Calu3 (cell line): ENCODE data around the gene STOM. TPM values are rescaled to one million over a fixed set of nuclear protein-coding genes. Genes with fewer than 3 reads are reported as not detected.

Experiments used
- BruUV-seq: library from RNA; stranded (reverse); fragments of 400-500 nt; replicated peaks from 2 replicates; lab custom pipeline; 2021; lab: Mats Ljungman, UMichigan
- CTCF ChIA-PET: fragments of 300-600 bp; sonication (Branson Sonifier 250); formaldehyde crosslinking; loops from one replicate; lab custom pipeline; 2022; ENCODE audit warnings: antibody characterized with exemption; lab: Charles Lee
- DNase-seq: peaks from one replicate; pipeline ENCODE4 v3.0.0; 2022
- H3K27ac Mint-ChIP-seq: one replicate; pipeline ENCODE4 v1.8.0; 2022; ENCODE audit warnings: mixed read lengths; ENCODE audit not compliant: unreplicated experiment
- H3K27me3 Mint-ChIP-seq: one replicate; pipeline ENCODE4 v1.8.0; 2022; ENCODE audit warnings: mixed read lengths; ENCODE audit not compliant: unreplicated experiment
- H3K36me3 Mint-ChIP-seq: one replicate; pipeline ENCODE4 v1.8.0; 2022; ENCODE audit warnings: mild to moderate bottlenecking, moderate library complexity, mixed read lengths; ENCODE audit not compliant: insufficient read depth, unreplicated experiment
- H3K4me1 Mint-ChIP-seq: one replicate; pipeline ENCODE4 v1.8.0; 2022; ENCODE audit warnings: mild to moderate bottlenecking, low read depth, mixed read lengths; ENCODE audit not compliant: unreplicated experiment
- H3K4me3 Mint-ChIP-seq: one replicate; pipeline ENCODE4 v1.8.0; 2022; ENCODE audit warnings: mild to moderate bottlenecking, low read depth, moderate library complexity, mixed read lengths; ENCODE audit not compliant: unreplicated experiment
- H3K9me3 Mint-ChIP-seq: one replicate; pipeline ENCODE4 v1.8.0; 2022; ENCODE audit warnings: low read depth, mixed read lengths; ENCODE audit not compliant: unreplicated experiment
- intact Hi-C: fragments of 100-400 bp; cut with micrococcal nuclease; formaldehyde crosslinking; loops from one replicate; pipeline ENCODE4 v1.10.0; 2022; ENCODE audit not compliant: unreplicated experiment
- total RNA-seq: library from RNA; stranded (reverse); gene quantifications from 2 replicates; pipeline ENCODE4 v1.2.3, GENCODE V29; 2022
- TF ChIP-seq, protein P1 (sequence below): fragments of 200-600 bp; IDR thresholded peaks from one replicate; pipeline ENCODE4 v1.8.0; 2022; ENCODE audit warnings: antibody characterized with exemption; ENCODE audit not compliant: unreplicated experiment

Gene STOM
- total RNA-seq, 1 experiment from 2014 or later: 25.5 TPM

DNA sequence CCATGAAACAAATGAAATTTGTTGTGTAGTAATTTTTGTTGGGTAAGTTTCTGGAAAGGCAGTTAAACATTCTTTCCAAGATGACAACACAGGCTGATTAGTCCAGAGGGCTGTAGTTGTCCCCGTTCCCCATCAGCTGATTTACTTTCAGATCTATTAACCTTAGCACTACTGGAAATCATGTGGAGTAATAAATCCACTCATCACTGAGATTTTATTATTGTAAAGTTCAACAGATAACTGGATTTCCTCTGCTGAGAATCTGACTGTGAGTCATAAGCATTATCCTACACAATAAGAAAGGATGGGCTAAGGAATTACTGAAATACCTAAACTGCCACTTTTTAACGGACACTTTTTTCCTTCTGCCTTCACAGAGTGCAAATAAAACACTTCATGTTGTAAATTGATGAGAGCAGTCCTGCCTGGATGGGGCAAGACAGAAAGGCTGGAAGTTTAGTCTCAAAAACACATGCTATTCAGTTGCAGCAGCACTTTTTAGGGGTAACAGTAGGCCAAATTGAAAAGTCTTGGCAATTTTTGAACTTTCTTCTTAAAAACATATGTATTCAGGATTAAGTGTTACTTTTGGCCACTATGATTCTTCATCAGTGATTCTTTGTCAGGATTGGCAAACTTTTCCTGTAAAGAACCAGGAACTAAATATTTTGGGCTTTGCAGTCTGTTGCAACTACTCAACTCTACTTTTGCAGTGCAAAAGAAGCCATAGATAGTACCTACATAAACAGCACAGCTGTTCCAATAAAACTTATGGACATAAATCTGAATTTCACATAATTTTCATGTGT is 7.0 kb downstream of the STOM start:
- intact Hi-C loops: no loop called here
- no peak overlapping the region for H3K4me3 Mint-ChIP-seq
- H3K36me3 Mint-ChIP-seq: no peaks in the 10 kb centered on the region
- H3K27me3 Mint-ChIP-seq: no peaks in the 10 kb centered on the region
- H3K4me1 Mint-ChIP-seq: peaks cover 10% of the 10 kb centered on the region
- no peak overlapping the region for H3K27ac Mint-ChIP-seq
- CTCF ChIA-PET: interaction anchor here (1.7 kb wide), 1 partner anchor 9 kb away, joined by 6 read pairs; no protein-coding TSS in a partner anchor
- TF ChIP-seq, protein P1, sequence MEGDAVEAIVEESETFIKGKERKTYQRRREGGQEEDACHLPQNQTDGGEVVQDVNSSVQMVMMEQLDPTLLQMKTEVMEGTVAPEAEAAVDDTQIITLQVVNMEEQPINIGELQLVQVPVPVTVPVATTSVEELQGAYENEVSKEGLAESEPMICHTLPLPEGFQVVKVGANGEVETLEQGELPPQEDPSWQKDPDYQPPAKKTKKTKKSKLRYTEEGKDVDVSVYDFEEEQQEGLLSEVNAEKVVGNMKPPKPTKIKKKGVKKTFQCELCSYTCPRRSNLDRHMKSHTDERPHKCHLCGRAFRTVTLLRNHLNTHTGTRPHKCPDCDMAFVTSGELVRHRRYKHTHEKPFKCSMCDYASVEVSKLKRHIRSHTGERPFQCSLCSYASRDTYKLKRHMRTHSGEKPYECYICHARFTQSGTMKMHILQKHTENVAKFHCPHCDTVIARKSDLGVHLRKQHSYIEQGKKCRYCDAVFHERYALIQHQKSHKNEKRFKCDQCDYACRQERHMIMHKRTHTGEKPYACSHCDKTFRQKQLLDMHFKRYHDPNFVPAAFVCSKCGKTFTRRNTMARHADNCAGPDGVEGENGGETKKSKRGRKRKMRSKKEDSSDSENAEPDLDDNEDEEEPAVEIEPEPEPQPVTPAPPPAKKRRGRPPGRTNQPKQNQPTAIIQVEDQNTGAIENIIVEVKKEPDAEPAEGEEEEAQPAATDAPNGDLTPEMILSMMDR: no peak
- no peak for DNase-seq
- H3K9me3 Mint-ChIP-seq: no peaks in the 10 kb centered on the region
- BruUV-seq: no TSS peak

DNA sequence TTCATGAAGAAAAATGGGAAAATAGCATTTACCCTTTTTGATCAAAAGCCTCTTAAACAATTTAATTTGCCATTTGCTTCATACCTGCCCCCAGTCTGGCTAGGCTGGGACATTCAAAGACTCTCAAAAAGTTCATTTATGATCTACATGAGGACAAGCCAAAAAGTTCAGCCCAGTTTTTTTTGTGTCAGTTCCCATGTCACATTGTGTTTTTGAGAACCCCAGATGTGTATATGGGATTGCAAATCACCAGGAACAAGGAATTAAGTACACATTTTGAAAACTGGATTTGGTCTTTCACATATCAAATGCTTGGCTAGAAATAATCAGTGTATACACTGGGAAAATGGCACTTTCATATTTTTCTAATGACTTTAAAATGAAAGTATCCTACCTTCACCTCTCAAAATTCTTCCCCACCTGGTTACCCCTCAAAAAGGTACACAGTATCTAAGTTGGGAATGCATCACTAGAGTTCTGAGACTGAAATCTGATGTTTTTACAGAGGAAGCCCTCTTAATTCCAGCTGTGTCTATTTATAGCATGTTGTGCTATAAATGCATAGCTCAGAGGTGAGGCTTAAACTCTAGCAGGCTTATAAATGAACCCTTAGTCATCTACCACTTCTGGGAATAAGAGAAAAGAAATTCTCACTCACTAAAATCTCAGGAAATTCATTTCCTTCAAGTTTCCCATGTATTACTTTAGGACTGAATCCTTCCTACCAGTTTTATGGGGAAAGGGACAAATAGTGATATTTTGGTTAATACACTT is 9.3 kb downstream of the STOM start:
- H3K27ac Mint-ChIP-seq: no peak overlapping the region
- peaks cover 7% of the 10 kb centered on the region for H3K36me3 Mint-ChIP-seq
- no peaks in the 10 kb centered on the region for H3K27me3 Mint-ChIP-seq
- no peaks in the 10 kb centered on the region for H3K9me3 Mint-ChIP-seq
- peaks cover 26% of the 10 kb centered on the region for H3K4me1 Mint-ChIP-seq
- no peak for DNase-seq
- intact Hi-C loops: no loop called here
- TF ChIP-seq, protein P1: no peak
- H3K4me3 Mint-ChIP-seq: no peak overlapping the region
- CTCF ChIA-PET: interaction anchor here (0.7 kb wide), 1 partner anchor 118 kb away, joined by 3 read pairs; no protein-coding TSS in a partner anchor
- no TSS peak for BruUV-seq

DNA sequence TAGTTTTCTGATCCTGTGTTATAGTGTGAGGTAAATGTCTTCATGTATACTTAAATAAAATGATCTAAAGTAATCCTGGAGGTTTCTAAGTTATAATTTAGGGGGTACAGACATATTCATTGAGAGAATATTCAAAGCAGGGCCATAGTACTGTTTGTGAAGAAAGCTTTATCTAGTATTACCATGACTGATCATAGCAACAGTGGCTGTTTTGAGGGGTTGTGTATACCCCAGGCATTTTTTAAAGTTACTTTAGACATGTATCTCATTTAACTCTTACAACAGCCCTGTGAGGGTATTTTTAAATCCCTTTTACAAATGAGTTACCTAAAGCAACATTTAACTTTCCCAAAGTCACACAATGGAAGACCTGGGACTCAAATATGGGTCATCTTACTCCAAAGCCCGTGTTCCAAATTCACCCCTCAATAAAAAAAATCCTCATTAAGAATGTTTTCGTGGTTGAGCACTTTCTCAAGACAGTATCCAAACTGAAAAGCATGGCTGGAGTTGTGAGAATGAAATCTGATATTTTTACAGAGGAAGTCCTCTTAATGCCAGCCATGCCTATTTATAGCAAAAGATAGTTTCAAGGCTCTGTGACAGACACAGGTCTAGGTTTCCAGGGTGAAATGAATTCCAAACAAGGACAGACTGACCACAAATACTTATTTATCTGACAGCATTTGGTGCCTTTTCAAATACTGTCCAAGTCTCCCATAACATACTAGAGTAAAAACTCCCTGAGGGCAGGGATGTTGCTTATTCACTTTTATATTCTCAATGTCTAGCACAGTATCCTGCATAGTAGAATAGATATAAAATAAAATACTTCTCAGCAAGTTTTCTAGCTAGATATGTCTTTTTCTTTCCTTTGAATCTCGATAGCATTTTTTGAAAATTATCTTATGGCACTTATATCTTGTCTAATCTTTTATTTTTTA is 10.4 kb downstream of the STOM start:
- CTCF ChIA-PET: no interaction called here
- Mint-ChIP-seq H3K27ac (no peak overlapping the region), H3K9me3 (no peaks in the 10 kb centered on the region), H3K27me3 (no peaks in the 10 kb centered on the region), H3K4me3 (no peak overlapping the region), H3K4me1 (peaks cover 28% of the 10 kb centered on the region), H3K36me3 (peaks cover 7% of the 10 kb centered on the region)
- intact Hi-C loops: no loop called here
- TF ChIP-seq, protein P1: no peak
- DNase-seq: no peak
- BruUV-seq: no TSS peak

DNA sequence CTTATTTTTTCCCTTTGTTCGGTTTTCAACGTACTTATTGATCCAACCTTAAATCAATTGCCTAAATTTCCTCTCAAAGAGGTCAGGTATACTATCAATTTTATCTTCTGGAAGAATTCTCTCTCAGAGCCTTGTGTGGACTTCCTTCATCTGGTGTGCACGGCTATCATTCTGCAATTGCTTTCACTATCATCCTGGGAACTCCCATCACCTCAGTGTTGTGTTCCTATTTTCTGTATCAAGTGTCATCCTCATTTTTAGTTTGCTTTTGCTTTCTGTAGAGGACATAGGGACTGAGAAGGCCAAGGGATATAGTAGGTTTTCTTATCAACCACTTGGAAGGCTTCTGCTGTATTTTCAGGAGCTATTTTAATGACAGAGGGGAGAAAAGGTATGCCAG is 11.3 kb downstream of the STOM start:
- Mint-ChIP-seq H3K27ac (no peak overlapping the region), H3K9me3 (no peaks in the 10 kb centered on the region), H3K27me3 (no peaks in the 10 kb centered on the region), H3K4me3 (no peak overlapping the region), H3K4me1 (peaks cover 28% of the 10 kb centered on the region), H3K36me3 (peaks cover 7% of the 10 kb centered on the region)
- DNase-seq: no peak
- intact Hi-C loops: no loop called here
- no TSS peak for BruUV-seq
- CTCF ChIA-PET: no interaction called here
- TF ChIP-seq, protein P1: no peak
